Subcutaneous adipose tissue (tissue), 4 donors: ENCODE results near the gene FAM161A. TPM values are rescaled to one million over a fixed set of nuclear protein-coding genes. Genes with fewer than 3 reads are reported as not detected.

Experiments used
- CTCF ChIP-seq: fragments of 450-650 bp; IDR thresholded peaks from one replicate; pipeline ENCODE4 v1.5.1; 2016; ENCODE audit warnings: low read depth, mild to moderate bottlenecking, control low read depth, antibody characterized with exemption, moderate library complexity
- total RNA-seq, 4 donors: library from RNA; depleted of rRNA; stranded (reverse); fragments of >200 nt; gene quantifications; one replicate each; pipeline ENCODE4 v1.1.0, GENCODE V29; 2016

The FAM161A gene
- total RNA-seq, 4 donors from 2014 or later = 1.1 to 3.6 (median 3.4) TPM

GRCh38 chr2:61793389-61793836 lies 60.4 kb downstream of the FAM161A start:
- TF ChIP-seq CTCF = no peak

- no peak for TF ChIP-seq CTCF
Measured at GRCh38 chr2:61792355-61792890, 61.4 kb downstream of the FAM161A start.

- TF ChIP-seq CTCF = no peak
Measured at GRCh38 chr2:61789807-61790602, 63.9 kb downstream of the FAM161A start.

GRCh38 chr2:61787941-61788563 lies 65.8 kb downstream of the FAM161A start:
- no peak for TF ChIP-seq CTCF

- no peak for TF ChIP-seq CTCF
Measured at GRCh38 chr2:61786876-61787275, 67.0 kb downstream of the FAM161A start.

- TF ChIP-seq CTCF = no peak
Measured at GRCh38 chr2:61785583-61785982, 68.3 kb downstream of the FAM161A start.

- no peak for TF ChIP-seq CTCF
Measured at GRCh38 chr2:61784643-61785042, 69.2 kb downstream of the FAM161A start.
